Gastrocnemius medialis (tissue), 4 donors: ENCODE data around the gene PTDSS2. TPM values are rescaled to one million over a fixed set of nuclear protein-coding genes. Genes with fewer than 3 reads are reported as not detected.

Experiments
- ATAC-seq, 2 donors: fragments of 150-250 bp; one replicate each; pipeline ENCODE4 v1.9.1; 2016
- DNase-seq, 2 donors: peaks; one replicate each; pipeline ENCODE4 v3.0.0-alpha.2; 2019
- H3K27ac ChIP-seq, 4 donors: fragments of 200-600 bp; sonication (generic); 1 replicate in 1 of 4; 2 replicates in 3 of 4; pipeline ENCODE4 v1.5.1; 2016 to 2018; ENCODE audit warnings: mild to moderate bottlenecking in 2 of 4, moderate library complexity in 1 of 4
- H3K27me3 ChIP-seq, 3 donors: fragments of 200-600 bp; sonication (generic) in 2 of 3; 1 replicate in 1 of 3; 2 replicates in 2 of 3; pipeline versions ENCODE4 v1.5.1 to v1.6.0; 2016 to 2019; ENCODE audit warnings: mild to moderate bottlenecking in 1 of 3, moderate library complexity in 1 of 3
- H3K36me3 ChIP-seq, 2 donors: fragments of 200-600 bp; sonication (generic) in 1 of 2; one replicate each; pipeline ENCODE4 v1.5.1; 2017 to 2018
- H3K4me1 ChIP-seq, 2 donors: fragments of 200-600 bp; sonication (generic) in 1 of 2; one replicate each; pipeline ENCODE4 v1.5.1; 2016 to 2017; ENCODE audit warnings: mild to moderate bottlenecking in 2 of 2
- H3K4me3 ChIP-seq, 4 donors: fragments of 200-600 bp; sonication (generic) in 3 of 4; 1 replicate in 1 of 4; 2 replicates in 3 of 4; pipeline ENCODE4 v1.5.1; 2016 to 2019; ENCODE audit warnings: mild to moderate bottlenecking in 2 of 4
- H3K9me3 ChIP-seq, 3 donors: fragments of 200-600 bp; sonication (generic) in 2 of 3; 1 replicate in 1 of 3; 2 replicates in 2 of 3; pipeline ENCODE4 v1.5.1; 2016 to 2019
- POLR2A ChIP-seq, 2 donors: fragments of 450-650 bp; IDR thresholded peaks; one replicate each; pipeline ENCODE4 v1.6.1; 2017; ENCODE audit warnings: antibody characterized with exemption in 2 of 2, mild to moderate bottlenecking in 2 of 2, moderate library complexity in 2 of 2
- in situ Hi-C, 4 donors: fragments of 200-750 bp; cut with MboI; loops; one replicate each; pipeline versions ENCODE4 v1.15.0 to v1.8.0; 2017; ENCODE audit warnings: low sequenced_read_pairs in 4 of 4
- intact Hi-C: fragments of 100-400 bp; cut with DNase I; formaldehyde crosslinking; loops from one replicate; pipeline ENCODE4 v1.15.1; 2023; ENCODE audit warnings: low total_unique reads
- total RNA-seq, 4 donors: library from RNA; depleted of rRNA; stranded (reverse); fragments of >200 nt; gene quantifications; one replicate each; pipeline versions ENCODE4 v1.1.0 to v1.2.3, GENCODE V29; 2016
- TF ChIP-seq, protein P1 (sequence below), 5 experiments: fragments of 450-650 bp in 3 of 5; fragments of 200-600 bp in 2 of 5; sonication (generic) in 2 of 5; IDR thresholded peaks in 4 of 5; conservative IDR thresholded peaks in 1 of 5; 1 replicate in 4 of 5; 2 replicates in 1 of 5; pipeline ENCODE4 v1.5.1; 2016 to 2019; ENCODE audit warnings: antibody characterized with exemption in 5 of 5, mild to moderate bottlenecking in 3 of 5, moderate library complexity in 3 of 5

PTDSS2 gene
- total RNA-seq, 4 donors from 2014 or later = 21.7 to 31.5 (median 23.7) TPM

DNA sequence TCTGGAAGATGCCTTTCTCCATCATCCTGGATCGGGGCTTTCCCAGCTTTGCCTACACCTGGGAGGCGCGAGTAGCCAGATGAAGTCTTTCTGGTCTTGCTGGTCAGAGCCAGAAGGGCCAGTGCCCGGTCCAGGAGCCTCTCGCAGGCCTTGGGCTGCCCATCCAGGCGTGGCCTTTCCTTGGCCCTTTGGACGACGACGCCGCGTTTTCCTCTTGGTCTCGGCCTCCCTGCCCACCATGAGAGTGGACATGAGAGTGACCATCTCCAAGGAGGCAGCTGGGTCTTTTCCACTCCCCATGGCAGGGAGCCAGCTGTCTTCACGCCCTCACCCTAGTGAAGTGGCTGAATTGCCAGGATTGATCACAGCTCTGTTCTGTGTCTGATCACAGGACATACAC lies 3.5 kb downstream of the PTDSS2 start:
- Histone ChIP-seq H3K4me1 (peaks cover 20 to 22% of the 10 kb centered on the region in 2 donors), H3K9me3 (no peaks in the 10 kb centered on the region), H3K4me3 (no peak overlapping the region), H3K27me3 (no peaks in the 10 kb centered on the region), H3K36me3 (peaks cover 0 to 18% of the 10 kb centered on the region in 2 donors), H3K27ac (no peak overlapping the region)
- intact Hi-C loops (no loop called here), in situ Hi-C loops (loop anchor here in 2 of 4 donors (10.0 kb wide), 1 partner anchor 61 kb away; no protein-coding TSS in a partner anchor)
- no peak for TF ChIP-seq POLR2A (IDR thresholded peaks at IDR 0.05)
- TF ChIP-seq, protein P1, sequence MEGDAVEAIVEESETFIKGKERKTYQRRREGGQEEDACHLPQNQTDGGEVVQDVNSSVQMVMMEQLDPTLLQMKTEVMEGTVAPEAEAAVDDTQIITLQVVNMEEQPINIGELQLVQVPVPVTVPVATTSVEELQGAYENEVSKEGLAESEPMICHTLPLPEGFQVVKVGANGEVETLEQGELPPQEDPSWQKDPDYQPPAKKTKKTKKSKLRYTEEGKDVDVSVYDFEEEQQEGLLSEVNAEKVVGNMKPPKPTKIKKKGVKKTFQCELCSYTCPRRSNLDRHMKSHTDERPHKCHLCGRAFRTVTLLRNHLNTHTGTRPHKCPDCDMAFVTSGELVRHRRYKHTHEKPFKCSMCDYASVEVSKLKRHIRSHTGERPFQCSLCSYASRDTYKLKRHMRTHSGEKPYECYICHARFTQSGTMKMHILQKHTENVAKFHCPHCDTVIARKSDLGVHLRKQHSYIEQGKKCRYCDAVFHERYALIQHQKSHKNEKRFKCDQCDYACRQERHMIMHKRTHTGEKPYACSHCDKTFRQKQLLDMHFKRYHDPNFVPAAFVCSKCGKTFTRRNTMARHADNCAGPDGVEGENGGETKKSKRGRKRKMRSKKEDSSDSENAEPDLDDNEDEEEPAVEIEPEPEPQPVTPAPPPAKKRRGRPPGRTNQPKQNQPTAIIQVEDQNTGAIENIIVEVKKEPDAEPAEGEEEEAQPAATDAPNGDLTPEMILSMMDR (IDR thresholded peaks at IDR 0.05 in 4 of 5, conservative IDR thresholded peaks at IDR 0.05 in 1 of 5) = no peak
- DNase-seq (no peak), ATAC-seq (no peak)

DNA sequence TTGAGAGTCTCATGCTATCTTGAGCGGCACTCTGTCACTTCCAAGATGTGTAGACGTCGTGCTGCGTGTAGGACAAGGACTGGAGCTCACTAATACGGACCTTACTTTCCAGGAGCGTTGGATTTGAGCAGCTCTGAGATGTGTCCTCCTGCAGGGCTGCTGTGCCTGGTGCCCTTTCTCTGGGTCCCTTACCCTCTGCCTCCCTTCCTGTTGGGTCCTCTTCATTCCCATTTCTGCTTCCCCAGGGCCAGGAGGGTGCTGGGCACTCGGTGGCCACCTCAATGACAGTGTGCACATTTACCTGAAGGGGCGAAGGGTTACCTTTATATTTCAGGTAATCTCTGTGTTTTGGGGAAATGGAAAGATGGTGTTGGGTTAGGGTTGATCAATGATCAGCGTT lies 4.0 kb downstream of the PTDSS2 start:
- in situ Hi-C loops = loop anchor here in 2 of 4 donors (10.0 kb wide), 1 partner anchor 61 kb away; no protein-coding TSS in a partner anchor
- no peak for ATAC-seq
- no peaks in the 10 kb centered on the region for H3K9me3 ChIP-seq
- no peak overlapping the region for H3K4me3 ChIP-seq
- H3K4me1 ChIP-seq = peaks cover 15 to 19% of the 10 kb centered on the region in 2 donors
- H3K36me3 ChIP-seq = peaks cover 0 to 18% of the 10 kb centered on the region in 2 donors
- H3K27ac ChIP-seq = no peak overlapping the region
- intact Hi-C loops = no loop called here
- no peak for DNase-seq
- H3K27me3 ChIP-seq = no peaks in the 10 kb centered on the region
- TF ChIP-seq, protein P1 (IDR thresholded peaks at IDR 0.05 in 4 of 5, conservative IDR thresholded peaks at IDR 0.05 in 1 of 5) = no peak
- no peak for TF ChIP-seq POLR2A (IDR thresholded peaks at IDR 0.05)

DNA sequence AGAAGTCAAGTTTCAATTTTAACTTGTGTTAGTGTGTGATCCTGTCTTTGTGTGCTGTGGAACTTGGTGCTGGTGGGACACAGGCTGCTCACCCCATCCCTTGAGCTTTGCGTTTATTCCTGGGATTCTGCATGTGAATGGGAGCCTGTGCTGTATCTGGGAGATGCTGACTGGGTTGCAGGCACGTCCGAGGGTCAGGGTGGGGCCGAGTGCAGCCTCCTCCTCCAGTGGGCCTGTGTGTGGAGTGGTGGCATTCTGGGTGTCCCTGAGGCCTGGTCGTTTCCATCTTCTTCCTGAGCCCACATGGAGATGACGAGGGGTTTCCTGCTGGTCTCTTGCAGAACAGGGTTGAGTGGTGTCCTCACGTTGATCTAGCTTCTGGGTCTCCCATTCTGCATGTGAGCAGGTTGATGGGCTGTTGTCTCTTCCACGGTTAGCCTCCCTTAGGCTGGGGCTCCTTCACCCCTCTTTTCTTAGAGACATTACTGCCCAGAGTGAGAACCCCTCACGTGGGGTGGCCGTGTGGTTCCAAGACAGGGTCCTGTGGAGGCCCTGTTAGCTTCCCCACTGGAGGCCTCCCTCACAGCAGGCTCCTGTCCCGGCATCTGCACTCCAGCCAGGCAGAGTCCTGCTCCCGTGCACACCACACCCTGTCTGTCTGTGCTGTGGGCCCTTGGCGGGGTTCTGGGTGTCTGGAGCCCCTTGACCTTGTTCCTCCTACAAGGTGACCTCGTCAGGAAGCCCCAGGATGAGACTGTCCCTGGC lies 4.9 kb downstream of the PTDSS2 start:
- H3K27me3 ChIP-seq = no peaks in the 10 kb centered on the region
- in situ Hi-C loops = loop anchor here in 2 of 4 donors (10.0 kb wide), 1 partner anchor 60 kb away; no protein-coding TSS in a partner anchor
- intact Hi-C loops = no loop called here
- DNase-seq = no peak
- peaks cover 0 to 24% of the 10 kb centered on the region in 2 donors for H3K36me3 ChIP-seq
- no peak for ATAC-seq
- H3K4me1 ChIP-seq = peaks cover 8 to 11% of the 10 kb centered on the region in 2 donors
- TF ChIP-seq POLR2A (IDR thresholded peaks at IDR 0.05) = no peak
- TF ChIP-seq, protein P1 (IDR thresholded peaks at IDR 0.05 in 4 of 5, conservative IDR thresholded peaks at IDR 0.05 in 1 of 5) = no peak
- no peak overlapping the region for H3K4me3 ChIP-seq
- no peak overlapping the region for H3K27ac ChIP-seq
- no peaks in the 10 kb centered on the region for H3K9me3 ChIP-seq

DNA sequence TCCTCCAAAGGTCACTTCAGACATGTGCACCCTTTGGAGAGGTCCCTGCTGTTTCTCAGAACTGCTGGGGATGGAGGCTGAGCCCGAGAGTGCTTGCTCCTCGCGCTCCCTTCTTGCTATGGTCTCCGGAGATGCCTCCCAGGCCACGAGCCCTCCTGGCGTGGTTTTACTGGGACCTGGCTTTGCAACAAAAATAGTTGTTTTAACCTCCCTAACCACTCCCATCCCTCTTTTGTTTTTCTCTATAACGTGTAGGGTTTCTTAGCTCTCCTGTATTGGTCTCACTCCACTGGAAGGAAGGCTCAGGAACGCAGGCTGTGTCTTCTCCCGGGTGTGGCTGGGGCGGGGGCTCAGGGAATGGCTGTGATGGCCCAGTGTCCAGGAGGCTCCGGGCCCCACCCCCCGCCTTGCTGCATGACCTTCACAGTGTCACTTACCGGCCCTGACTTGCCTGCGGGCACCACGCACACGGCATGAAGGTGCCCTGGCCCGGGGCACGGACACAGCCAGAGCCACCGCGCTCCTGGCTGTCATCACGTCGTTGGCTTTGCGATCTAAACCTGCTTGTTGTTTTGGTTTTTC lies 5.6 kb downstream of the PTDSS2 start:
- peaks cover 8 to 11% of the 10 kb centered on the region in 2 donors for H3K4me1 ChIP-seq
- no peak overlapping the region for H3K27ac ChIP-seq
- no peak for DNase-seq
- in situ Hi-C loops = loop anchor here in 2 of 4 donors (10.0 kb wide), 1 partner anchor 59 kb away; no protein-coding TSS in a partner anchor
- no peaks in the 10 kb centered on the region for H3K9me3 ChIP-seq
- peaks cover 0 to 29% of the 10 kb centered on the region in 2 donors for H3K36me3 ChIP-seq
- no peak for TF ChIP-seq POLR2A (IDR thresholded peaks at IDR 0.05)
- TF ChIP-seq, protein P1 (IDR thresholded peaks at IDR 0.05 in 4 of 5, conservative IDR thresholded peaks at IDR 0.05 in 1 of 5) = no peak
- no peaks in the 10 kb centered on the region for H3K27me3 ChIP-seq
- intact Hi-C loops = no loop called here
- no peak for ATAC-seq
- H3K4me3 ChIP-seq = no peak overlapping the region
